Epidermal melanocyte (primary cell): ENCODE data around the gene ZIC1.

ENCODE experiments used
- DNase-seq: peaks from one replicate; pipeline ENCODE4 v3.0.0; 2011; ENCODE audit warnings: low spot score; ENCODE audit not compliant: insufficient read length

ZIC1 gene

GRCh38 chr3:147409143-147410115 lies at the start of gene ZIC1:
Gene ZIC1, plus strand, starts transcription at chr3:147409365. Its CDS starts 748 bp downstream, at chr3:147410113.
- DNase-seq: peak; percentile 15

- DNase-seq: no peak
These were observed 49.1 kb upstream of the ZIC1 start for GRCh38 chr3:147360051-147360439.

- no peak for DNase-seq
These were observed 48.3 kb upstream of the ZIC1 start for GRCh38 chr3:147360646-147361453.

GRCh38 chr3:147361454-147362420 lies 47.4 kb upstream of the ZIC1 start:
- DNase-seq: no peak

GRCh38 chr3:147364771-147365170 lies 44.4 kb upstream of the ZIC1 start:
- DNase-seq: no peak

- no peak for DNase-seq
These were observed 43.7 kb upstream of the ZIC1 start for GRCh38 chr3:147365196-147366115.

GRCh38 chr3:147367676-147368075 lies 41.5 kb upstream of the ZIC1 start:
- DNase-seq: no peak

- no peak for DNase-seq
These were observed 41.0 kb upstream of the ZIC1 start for GRCh38 chr3:147368151-147368550.

GRCh38 chr3:147368561-147369221 lies 40.5 kb upstream of the ZIC1 start:
- DNase-seq: no peak

- no peak for DNase-seq
These were observed 39.9 kb upstream of the ZIC1 start for GRCh38 chr3:147369231-147369630.

- no peak for DNase-seq
These were observed 39.5 kb upstream of the ZIC1 start for GRCh38 chr3:147369661-147370123.

- DNase-seq: no peak
These were observed 38.8 kb upstream of the ZIC1 start for GRCh38 chr3:147370349-147370748.

GRCh38 chr3:147371140-147371539 lies 38.0 kb upstream of the ZIC1 start:
- DNase-seq: no peak

- no peak for DNase-seq
These were observed 37.3 kb upstream of the ZIC1 start for GRCh38 chr3:147371771-147372340.

GRCh38 chr3:147372525-147373027 lies 36.6 kb upstream of the ZIC1 start:
- no peak for DNase-seq

- DNase-seq: no peak
These were observed 35.9 kb upstream of the ZIC1 start for GRCh38 chr3:147373301-147373700.

GRCh38 chr3:147377412-147378367 lies 31.5 kb upstream of the ZIC1 start:
- no peak for DNase-seq

- DNase-seq: no peak
These were observed 29.5 kb upstream of the ZIC1 start for GRCh38 chr3:147379651-147380050.
